H1 (cell line): Measurements from ENCODE around the gene NBPF15.
"Not testable (repeated sequence)": the region's sequence is repeated elsewhere in the genome, so short reads cannot be mapped to it uniquely, and the experiment has no call there.

ENCODE experiments used
- EZH2 ChIP-seq: fragments of 200-600 bp; sonication (generic); IDR thresholded peaks from 2 replicates; pipeline ENCODE4 v1.7.1; 2012; ENCODE audit warnings: low read depth, mild to moderate bottlenecking, moderate library complexity, low read length, inconsistent platforms; ENCODE audit not compliant: severe bottlenecking
- JUND ChIP-seq: IDR thresholded peaks from 2 replicates; pipeline ENCODE4 v1.6.1; 2011; ENCODE audit warnings: mild to moderate bottlenecking, improper control_type of control experiment, low read length
- TAF1 ChIP-seq: IDR thresholded peaks from 2 replicates; pipeline ENCODE4 v1.6.1; 2011; ENCODE audit warnings: mild to moderate bottlenecking, low read depth, low read length
- TF ChIP-seq, protein P1 (sequence below), 3 experiments: IDR thresholded peaks; 1 replicate in 2 of 3; 2 replicates in 1 of 3; pipeline versions ENCODE4 v1.5.1 to v1.6.1; 2011; ENCODE audit warnings: low read length in 3 of 3, mild to moderate bottlenecking in 3 of 3, inconsistent platforms in 2 of 3, low read depth in 1 of 3, moderate library complexity in 1 of 3; ENCODE audit not compliant: insufficient read depth in 1 of 3; ENCODE audit errors: control extremely low read depth in 1 of 3

GRCh38 chr1:144439737-144440136, 21.7 kb downstream of the NBPF15 start:
- TF ChIP-seq, protein P1, sequence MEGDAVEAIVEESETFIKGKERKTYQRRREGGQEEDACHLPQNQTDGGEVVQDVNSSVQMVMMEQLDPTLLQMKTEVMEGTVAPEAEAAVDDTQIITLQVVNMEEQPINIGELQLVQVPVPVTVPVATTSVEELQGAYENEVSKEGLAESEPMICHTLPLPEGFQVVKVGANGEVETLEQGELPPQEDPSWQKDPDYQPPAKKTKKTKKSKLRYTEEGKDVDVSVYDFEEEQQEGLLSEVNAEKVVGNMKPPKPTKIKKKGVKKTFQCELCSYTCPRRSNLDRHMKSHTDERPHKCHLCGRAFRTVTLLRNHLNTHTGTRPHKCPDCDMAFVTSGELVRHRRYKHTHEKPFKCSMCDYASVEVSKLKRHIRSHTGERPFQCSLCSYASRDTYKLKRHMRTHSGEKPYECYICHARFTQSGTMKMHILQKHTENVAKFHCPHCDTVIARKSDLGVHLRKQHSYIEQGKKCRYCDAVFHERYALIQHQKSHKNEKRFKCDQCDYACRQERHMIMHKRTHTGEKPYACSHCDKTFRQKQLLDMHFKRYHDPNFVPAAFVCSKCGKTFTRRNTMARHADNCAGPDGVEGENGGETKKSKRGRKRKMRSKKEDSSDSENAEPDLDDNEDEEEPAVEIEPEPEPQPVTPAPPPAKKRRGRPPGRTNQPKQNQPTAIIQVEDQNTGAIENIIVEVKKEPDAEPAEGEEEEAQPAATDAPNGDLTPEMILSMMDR (IDR thresholded peaks at IDR 0.05; ENCODE audit: control extremely low read depth in 1 of 3, insufficient read depth in 1 of 3, low read depth in 1 of 3, low read length in 3 of 3), result not testable (repeated sequence)
- TF ChIP-seq TAF1, JUND, EZH2: not testable (repeated sequence)
